ENCODE measurements around the gene SAT2. TPM values are rescaled to one million over a fixed set of nuclear protein-coding genes. Genes with fewer than 3 reads are reported as not detected.
"Not testable (repeated sequence)": the region's sequence is repeated elsewhere in the genome, so short reads cannot be mapped to it uniquely, and the experiment has no call there.

The SAT2 gene
- total RNA-seq, 1 donor from 2014 or later: 34.6 TPM

DNA sequence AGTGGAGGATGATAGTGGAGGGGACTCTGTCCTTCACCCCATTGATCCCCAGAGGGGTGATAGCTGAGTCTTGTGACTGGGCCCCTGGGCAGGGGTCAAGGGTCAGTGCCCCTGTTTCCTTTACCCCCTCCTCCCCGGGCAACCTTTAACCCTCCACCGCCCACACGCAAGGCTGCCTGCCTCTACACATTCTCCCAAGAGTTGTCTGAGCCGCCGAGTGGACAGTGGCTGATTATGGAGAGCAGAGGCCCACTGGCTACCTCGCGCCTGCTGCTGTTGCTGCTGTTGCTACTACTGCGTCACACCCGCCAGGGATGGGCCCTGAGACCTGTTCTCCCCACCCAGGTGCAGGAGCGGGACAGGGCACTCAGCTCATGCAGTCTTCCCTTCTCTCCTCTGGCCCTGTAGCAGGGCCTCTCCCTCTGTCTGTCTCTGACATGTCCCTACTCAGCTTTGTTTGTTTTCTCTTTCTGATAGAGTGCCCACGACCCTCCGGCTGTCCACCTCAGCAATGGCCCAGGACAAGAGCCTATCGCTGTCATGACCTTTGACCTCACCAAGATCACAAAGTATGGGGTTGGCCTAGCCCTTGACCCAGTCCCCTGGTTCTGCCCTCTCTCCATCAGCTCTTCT, 2.4 kb upstream of the SAT2 start, which contains the start of gene SHBG:
Gene SHBG (plus strand): TSS at position 197 of the 633 bp plus-strand sequence. CDS start 38 bp downstream, at position 235.
- no peaks in the 10 kb centered on the region for H3K36me3 ChIP-seq
- H3F3A ChIP-seq (ENCODE audit: low read depth): peaks cover 13% of the 10 kb centered on the region
- H3K4me3 Mint-ChIP-seq: peak within 1 kb of the TSS; percentile 53
- H3K9me3 ChIP-seq (ENCODE audit: low read depth): no peaks in the 10 kb centered on the region
- H3K4me1 ChIP-seq: peaks cover 4% of the 10 kb centered on the region
- H3K27ac ChIP-seq: no peak within 1 kb of the TSS
- TF ChIP-seq, protein P1, sequence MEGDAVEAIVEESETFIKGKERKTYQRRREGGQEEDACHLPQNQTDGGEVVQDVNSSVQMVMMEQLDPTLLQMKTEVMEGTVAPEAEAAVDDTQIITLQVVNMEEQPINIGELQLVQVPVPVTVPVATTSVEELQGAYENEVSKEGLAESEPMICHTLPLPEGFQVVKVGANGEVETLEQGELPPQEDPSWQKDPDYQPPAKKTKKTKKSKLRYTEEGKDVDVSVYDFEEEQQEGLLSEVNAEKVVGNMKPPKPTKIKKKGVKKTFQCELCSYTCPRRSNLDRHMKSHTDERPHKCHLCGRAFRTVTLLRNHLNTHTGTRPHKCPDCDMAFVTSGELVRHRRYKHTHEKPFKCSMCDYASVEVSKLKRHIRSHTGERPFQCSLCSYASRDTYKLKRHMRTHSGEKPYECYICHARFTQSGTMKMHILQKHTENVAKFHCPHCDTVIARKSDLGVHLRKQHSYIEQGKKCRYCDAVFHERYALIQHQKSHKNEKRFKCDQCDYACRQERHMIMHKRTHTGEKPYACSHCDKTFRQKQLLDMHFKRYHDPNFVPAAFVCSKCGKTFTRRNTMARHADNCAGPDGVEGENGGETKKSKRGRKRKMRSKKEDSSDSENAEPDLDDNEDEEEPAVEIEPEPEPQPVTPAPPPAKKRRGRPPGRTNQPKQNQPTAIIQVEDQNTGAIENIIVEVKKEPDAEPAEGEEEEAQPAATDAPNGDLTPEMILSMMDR (IDR thresholded peaks at IDR 0.05): no peak
- TF ChIP-seq EZH2 (IDR thresholded peaks at IDR 0.05): no peak
- TF ChIP-seq EZH2phosphoT487 (IDR thresholded peaks at IDR 0.05): no peak
- H3K9me3 Mint-ChIP-seq: peaks cover 2% of the 10 kb centered on the region
- no peak within 1 kb of the TSS for H3K4me2 ChIP-seq
- peaks cover 38% of the 10 kb centered on the region for H3K4me1 Mint-ChIP-seq
- H3K27ac Mint-ChIP-seq: peak within 1 kb of the TSS; percentile 78
- H3K27me3 Mint-ChIP-seq (ENCODE audit: insufficient read depth, low read depth): peaks cover 9% of the 10 kb centered on the region
- no peak for DNase-seq (ENCODE audit: low spot score)
- H2AFZ ChIP-seq (replicated peaks): no peak within 1 kb of the TSS
- no peaks in the 10 kb centered on the region for H4K20me1 ChIP-seq (ENCODE audit: low read depth)
- H3K9ac ChIP-seq: no peak within 1 kb of the TSS
- no peaks in the 10 kb centered on the region for H3K27me3 ChIP-seq
- H3K79me2 ChIP-seq (ENCODE audit: low read depth): no peaks in the 10 kb centered on the region
- H3K4me3 ChIP-seq: no peak within 1 kb of the TSS
- H3K36me3 Mint-ChIP-seq: peaks cover 6% of the 10 kb centered on the region

DNA sequence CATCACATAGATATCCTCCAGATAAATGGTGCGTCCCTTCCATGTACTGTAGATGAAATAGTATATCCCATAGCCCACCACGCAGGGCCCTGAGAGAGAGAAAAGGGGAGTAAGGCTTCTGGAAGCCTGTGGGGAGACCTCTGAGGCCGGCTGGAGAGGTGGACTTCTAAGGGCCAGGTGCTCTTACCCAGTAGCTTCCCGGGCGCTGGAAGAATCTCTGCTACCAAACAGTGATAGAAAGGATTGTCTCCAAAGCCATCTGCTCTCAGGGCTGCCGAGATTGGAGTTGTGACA, 718 bp downstream of the SAT2 start:
- H3K36me3 Mint-ChIP-seq: peaks cover 6% of the 10 kb centered on the region
- H3K4me1 Mint-ChIP-seq: peaks cover 22% of the 10 kb centered on the region
- H3K4me1 ChIP-seq: peaks cover 4% of the 10 kb centered on the region
- H3K27ac ChIP-seq: no peak overlapping the region
- peak overlapping the region; percentile 96 for H3K27ac Mint-ChIP-seq
- no peaks in the 10 kb centered on the region for H3K79me2 ChIP-seq (ENCODE audit: low read depth)
- peak overlapping the region; percentile 86 for H2AFZ ChIP-seq (replicated peaks)
- no peak for DNase-seq (ENCODE audit: low spot score)
- peak overlapping the region; percentile 92 for H3K4me3 ChIP-seq
- H3K27me3 Mint-ChIP-seq (ENCODE audit: insufficient read depth, low read depth): peaks cover 12% of the 10 kb centered on the region
- H3K27me3 ChIP-seq: no peaks in the 10 kb centered on the region
- TF ChIP-seq EZH2 (IDR thresholded peaks at IDR 0.05) (no peak), EZH2phosphoT487 (IDR thresholded peaks at IDR 0.05) (no peak)
- TF ChIP-seq, protein P1 (IDR thresholded peaks at IDR 0.05): no peak
- no peaks in the 10 kb centered on the region for H3K9me3 ChIP-seq (ENCODE audit: low read depth)
- peaks cover 2% of the 10 kb centered on the region for H3K9me3 Mint-ChIP-seq
- H3K36me3 ChIP-seq: no peaks in the 10 kb centered on the region
- H3K4me2 ChIP-seq: peak overlapping the region; percentile 86
- H4K20me1 ChIP-seq (ENCODE audit: low read depth): no peaks in the 10 kb centered on the region
- peak overlapping the region; percentile 95 for H3K4me3 Mint-ChIP-seq
- peaks cover 13% of the 10 kb centered on the region for H3F3A ChIP-seq (ENCODE audit: low read depth)
- H3K9ac ChIP-seq: peak overlapping the region; percentile 88

DNA sequence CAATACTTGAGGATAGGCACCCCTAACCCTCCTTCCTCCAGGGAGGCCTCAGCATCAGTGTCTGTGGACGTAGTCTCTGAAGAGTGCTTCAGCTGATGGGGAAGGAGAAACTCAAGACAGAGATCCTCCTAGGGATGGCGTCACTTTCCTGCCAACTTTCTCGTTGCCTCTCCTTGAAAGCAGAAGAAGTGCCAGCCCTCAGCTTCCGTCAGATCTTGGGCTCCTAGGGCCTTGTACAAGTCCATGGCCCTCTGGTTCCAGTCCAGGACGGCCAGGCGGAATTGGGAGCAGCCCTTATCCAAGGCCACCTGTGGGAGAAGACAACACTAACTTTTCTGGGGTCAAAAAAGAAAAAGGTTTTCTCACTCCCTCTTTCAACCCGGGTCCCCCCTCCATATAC, 1.3 kb downstream of the SAT2 start:
- Mint-ChIP-seq H3K27ac (no peak overlapping the region), H3K36me3 (peaks cover 6% of the 10 kb centered on the region), H3K4me1 (peaks cover 22% of the 10 kb centered on the region), H3K9me3 (peaks cover 2% of the 10 kb centered on the region), H3K4me3 (peak overlapping the region; percentile 95), H3K27me3 (ENCODE audit: insufficient read depth, low read depth) (peaks cover 12% of the 10 kb centered on the region)
- Histone ChIP-seq H3K36me3 (no peaks in the 10 kb centered on the region), H3K9me3 (ENCODE audit: low read depth) (no peaks in the 10 kb centered on the region), H4K20me1 (ENCODE audit: low read depth) (no peaks in the 10 kb centered on the region), H3K4me2 (peak overlapping the region; percentile 86), H3F3A (ENCODE audit: low read depth) (peaks cover 13% of the 10 kb centered on the region), H3K27me3 (no peaks in the 10 kb centered on the region), H3K27ac (no peak overlapping the region), H3K9ac (no peak overlapping the region), H3K79me2 (ENCODE audit: low read depth) (no peaks in the 10 kb centered on the region), H3K4me3 (peak overlapping the region; percentile 92), H2AFZ (replicated peaks) (no peak overlapping the region), H3K4me1 (peaks cover 4% of the 10 kb centered on the region)
- no peak for DNase-seq (ENCODE audit: low spot score)
- TF ChIP-seq, protein P1 (IDR thresholded peaks at IDR 0.05): no peak
- TF ChIP-seq EZH2phosphoT487 (IDR thresholded peaks at IDR 0.05) (no peak), EZH2 (IDR thresholded peaks at IDR 0.05) (no peak)

DNA sequence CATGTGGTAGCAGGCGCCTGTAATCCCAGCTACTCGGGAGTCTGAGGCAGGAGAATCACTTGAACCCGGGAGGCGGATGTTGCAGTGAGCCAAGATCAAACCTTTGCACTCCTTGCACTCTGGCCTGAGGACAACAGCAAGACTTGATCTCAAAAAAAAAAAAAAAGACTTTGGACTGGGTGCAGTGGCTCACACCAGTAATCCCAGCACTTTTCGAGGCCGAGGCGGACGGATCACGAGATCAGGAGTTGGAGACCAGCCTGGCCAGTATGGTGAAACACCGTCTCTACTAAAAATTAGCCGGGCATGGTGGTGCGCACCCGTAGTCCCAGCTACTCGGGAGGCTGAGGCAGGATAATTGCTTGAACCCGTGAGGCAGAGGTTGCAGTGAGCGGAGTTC, 1.9 kb downstream of the SAT2 start:
- H3K27ac ChIP-seq; H4K20me1 ChIP-seq (ENCODE audit: low read depth); H3K9me3 ChIP-seq (ENCODE audit: low read depth); H3K4me1 ChIP-seq; H3K36me3 Mint-ChIP-seq; H2AFZ ChIP-seq (replicated peaks); H3K27me3 ChIP-seq; H3K36me3 ChIP-seq; DNase-seq (ENCODE audit: low spot score); H3K79me2 ChIP-seq (ENCODE audit: low read depth); H3K4me2 ChIP-seq; H3K9me3 Mint-ChIP-seq; H3K9ac ChIP-seq; H3K4me3 ChIP-seq; H3K27ac Mint-ChIP-seq: not testable (repeated sequence)
- H3F3A ChIP-seq (ENCODE audit: low read depth): peaks cover 13% of the 10 kb centered on the region
- peak overlapping the region; percentile 57 for H3K4me3 Mint-ChIP-seq
- peaks cover 12% of the 10 kb centered on the region for H3K27me3 Mint-ChIP-seq (ENCODE audit: insufficient read depth, low read depth)
- H3K4me1 Mint-ChIP-seq: peaks cover 22% of the 10 kb centered on the region

All from neural progenitor cell (in vitro differentiated cells).